Bone marrow (tissue), 2 donors: ENCODE data around the gene HRC.
"Not testable (repeated sequence)": the region's sequence is repeated elsewhere in the genome, so short reads cannot be mapped to it uniquely, and the experiment has no call there.

Experiments
- DNase-seq, 2 donors: peaks; one replicate each; lab custom pipeline; 2025; lab: John Stamatoyannopoulos, UW

Gene HRC, protein sequence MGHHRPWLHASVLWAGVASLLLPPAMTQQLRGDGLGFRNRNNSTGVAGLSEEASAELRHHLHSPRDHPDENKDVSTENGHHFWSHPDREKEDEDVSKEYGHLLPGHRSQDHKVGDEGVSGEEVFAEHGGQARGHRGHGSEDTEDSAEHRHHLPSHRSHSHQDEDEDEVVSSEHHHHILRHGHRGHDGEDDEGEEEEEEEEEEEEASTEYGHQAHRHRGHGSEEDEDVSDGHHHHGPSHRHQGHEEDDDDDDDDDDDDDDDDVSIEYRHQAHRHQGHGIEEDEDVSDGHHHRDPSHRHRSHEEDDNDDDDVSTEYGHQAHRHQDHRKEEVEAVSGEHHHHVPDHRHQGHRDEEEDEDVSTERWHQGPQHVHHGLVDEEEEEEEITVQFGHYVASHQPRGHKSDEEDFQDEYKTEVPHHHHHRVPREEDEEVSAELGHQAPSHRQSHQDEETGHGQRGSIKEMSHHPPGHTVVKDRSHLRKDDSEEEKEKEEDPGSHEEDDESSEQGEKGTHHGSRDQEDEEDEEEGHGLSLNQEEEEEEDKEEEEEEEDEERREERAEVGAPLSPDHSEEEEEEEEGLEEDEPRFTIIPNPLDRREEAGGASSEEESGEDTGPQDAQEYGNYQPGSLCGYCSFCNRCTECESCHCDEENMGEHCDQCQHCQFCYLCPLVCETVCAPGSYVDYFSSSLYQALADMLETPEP

DNA sequence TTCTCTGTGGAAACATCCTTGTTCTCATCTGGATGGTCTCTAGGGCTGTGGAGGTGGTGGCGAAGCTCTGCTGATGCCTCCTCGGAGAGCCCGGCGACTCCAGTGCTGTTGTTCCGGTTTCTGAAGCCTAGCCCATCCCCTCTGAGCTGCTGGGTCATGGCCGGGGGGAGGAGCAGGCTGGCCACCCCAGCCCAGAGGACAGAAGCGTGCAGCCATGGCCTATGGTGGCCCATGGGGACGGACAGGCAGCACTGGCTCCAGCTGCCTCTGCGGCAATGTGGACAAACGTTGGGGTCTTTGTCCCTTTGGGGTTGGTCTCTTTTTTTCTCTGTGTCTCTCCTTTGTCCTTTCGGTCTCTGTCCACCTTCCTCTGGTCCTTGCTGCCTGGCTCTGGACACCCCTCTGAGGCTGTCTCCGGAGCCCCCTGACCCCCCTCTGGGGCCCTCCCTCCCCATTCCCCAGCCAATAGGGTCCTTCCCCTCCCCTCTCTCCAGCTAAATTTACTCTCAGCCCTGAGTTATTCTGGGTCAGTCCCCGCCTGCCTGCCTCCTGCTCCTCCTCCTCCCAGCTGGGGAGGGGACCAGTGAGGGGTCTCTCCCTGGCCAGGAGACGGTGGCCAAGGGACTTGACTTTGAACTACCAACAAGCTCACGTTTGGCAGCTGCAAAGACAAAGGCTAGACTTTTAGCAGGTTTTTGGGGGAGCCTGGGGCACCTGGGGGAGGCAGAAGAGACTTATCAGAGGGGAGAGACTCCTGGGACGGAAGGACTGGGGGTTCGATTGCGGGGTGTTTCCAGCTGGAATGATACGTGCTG is at the start of gene HRC:
Gene HRC, minus strand, starts transcription at position 392 of the 815 bp plus-strand sequence. Its CDS starts 159 bp downstream, at position 233.
- no peak for DNase-seq

DNA sequence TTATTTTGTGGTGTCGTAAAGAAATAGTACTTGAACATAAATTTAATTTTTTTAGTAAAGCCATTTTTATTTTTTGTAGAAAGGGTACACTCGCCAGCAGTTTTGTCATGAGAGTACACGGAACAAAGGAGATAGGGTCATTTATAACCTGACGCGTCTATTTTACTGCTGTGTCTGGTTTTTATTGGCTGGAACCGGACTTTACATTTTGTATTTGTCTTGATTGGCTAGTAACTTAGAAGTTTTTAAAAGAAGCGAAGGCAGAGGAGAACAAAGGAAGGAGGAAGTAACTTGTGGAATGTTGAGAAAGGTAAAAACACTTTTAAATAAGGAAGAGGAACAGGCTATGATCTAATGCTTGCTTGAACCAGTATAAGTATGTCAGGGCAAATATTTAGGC is 45.8 kb upstream of the HRC start:
- no peak for DNase-seq

DNA sequence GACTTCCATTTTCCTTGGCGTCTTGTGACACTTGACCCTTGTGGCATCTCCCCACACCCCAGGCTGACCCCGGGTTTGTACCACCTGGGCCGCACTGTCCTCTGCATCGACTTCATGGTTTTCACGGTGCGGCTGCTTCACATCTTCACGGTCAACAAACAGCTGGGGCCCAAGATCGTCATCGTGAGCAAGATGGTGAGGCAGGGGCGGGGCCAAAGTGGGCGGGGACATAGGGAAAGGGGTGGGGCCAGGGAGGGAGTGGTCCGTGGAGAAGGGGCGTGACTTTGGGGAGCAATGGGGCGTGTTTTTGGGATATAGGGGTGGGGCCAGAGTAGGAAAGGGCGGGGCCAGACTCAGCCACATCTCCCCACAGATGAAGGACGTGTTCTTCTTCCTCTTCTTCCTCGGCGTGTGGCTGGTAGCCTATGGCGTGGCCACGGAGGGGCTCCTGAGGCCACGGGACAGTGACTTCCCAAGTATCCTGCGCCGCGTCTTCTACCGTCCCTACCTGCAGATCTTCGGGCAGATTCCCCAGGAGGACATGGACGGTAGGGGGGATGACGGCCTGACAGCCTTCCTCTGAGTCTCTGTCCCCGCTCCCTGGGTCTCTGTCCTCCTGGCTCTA is 45.2 kb upstream of the HRC start:
- DNase-seq, result no peak

DNA sequence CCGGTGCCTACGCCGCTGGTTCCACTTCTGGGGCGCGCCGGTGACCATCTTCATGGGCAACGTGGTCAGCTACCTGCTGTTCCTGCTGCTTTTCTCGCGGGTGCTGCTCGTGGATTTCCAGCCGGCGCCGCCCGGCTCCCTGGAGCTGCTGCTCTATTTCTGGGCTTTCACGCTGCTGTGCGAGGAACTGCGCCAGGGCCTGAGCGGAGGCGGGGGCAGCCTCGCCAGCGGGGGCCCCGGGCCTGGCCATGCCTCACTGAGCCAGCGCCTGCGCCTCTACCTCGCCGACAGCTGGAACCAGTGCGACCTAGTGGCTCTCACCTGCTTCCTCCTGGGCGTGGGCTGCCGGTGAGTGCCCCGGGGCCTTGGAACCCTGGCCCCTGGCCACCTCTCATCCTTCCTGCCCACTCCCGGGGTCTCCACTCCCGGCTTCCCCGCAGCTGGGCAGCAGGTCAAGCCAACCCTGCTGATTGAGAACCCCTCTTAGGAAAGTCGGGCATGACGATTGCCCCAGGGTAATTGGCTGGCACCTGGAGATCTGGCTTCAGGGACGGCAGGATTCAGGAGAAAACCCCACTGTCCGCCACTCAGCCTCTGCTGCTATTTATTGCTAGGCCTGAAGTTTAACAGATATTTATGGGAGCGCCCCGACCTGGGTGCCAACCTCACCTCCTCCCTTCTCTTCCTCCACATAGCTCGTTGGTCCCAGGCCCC is 41.5 kb upstream of the HRC start:
- DNase-seq, result no peak

DNA sequence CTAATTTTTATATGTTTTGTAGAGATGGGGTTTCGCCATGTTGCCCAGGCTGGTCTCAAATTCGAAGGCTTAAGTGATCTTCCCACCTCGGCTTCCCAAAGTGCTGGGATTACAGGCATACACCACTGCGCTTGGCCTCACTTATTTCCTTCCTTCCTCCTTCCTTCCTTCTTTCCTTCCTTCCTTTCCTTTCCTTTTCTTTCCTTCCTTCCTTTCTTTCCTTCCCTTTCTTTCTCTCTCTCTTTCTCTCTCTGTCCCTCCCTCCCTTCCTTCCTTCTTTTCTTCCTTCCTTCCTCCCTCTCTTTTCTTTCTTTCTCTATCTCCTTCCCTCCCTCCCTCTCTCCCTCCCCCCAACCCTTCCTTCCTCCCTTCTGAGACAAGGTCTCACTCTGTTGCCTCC is 39.2 kb upstream of the HRC start:
- no peak for DNase-seq

DNA sequence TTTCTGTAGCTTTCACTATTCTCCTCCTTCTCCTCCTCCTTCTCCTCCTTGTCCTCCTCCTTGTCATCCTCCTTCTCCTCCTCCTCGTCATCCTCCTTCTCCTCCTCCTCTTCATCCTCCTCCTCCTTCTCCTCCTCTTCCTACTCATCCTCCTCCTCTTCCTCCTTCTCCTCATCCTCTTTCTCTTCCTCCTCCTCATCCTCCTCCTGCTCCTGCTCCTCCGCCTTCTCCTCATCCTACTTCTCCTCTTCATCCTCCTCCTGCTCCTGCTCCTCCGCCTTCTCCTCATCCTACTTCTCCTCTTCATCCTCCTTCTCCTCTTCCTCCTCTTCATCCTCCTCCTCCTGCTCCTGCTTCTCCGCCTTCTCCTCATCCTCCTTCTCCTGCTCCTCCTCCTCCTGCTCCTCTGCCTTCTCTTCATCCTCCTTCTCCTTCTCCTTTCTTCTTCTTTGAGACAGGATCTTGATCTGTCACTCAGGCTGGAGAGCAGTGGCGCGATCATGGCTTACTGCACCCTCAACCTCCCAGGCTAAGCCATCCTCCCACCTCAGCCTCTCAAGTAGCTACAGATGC is 38.7 kb upstream of the HRC start:
- no peak for DNase-seq

DNA sequence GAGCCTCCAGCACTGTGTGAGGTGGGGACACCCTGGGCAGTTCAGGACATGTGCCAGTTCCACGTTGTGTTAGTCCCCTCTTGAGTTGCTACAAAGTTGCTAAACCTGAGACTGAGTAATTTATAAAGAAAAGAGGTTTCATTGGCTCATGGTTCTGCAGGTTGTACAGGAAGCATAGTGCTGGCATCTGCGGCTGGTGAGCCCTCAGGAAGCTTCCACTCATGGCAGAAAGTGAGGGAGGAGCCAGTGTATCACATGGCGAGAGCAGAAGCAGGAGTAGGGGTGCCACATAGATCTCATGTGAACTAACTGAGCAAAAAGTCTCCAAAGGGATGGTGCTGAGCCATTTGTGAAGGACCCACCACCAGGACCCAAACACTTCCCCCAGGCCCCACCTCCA is 35.6 kb upstream of the HRC start:
- DNase-seq, result no peak

DNA sequence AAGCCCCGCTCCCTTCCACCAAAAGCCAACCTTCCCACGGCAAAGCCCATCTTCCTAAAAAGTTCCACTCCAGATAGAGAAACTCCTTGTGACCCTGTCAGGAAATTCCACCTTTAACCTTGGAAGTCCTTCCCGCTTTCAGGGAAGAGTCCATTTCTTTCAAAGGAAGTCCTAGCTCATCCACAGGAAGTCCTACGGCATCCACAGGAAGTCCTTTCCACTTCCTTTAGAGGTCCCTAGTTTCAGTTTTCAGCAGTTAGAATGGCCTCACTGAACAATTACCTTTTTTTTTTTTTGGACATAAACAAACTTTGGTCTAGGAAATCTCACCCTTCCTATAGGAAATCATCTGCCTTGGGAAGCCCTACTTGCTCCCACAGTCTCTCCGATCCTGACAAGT is 34.1 kb upstream of the HRC start:
- no peak for DNase-seq

DNA sequence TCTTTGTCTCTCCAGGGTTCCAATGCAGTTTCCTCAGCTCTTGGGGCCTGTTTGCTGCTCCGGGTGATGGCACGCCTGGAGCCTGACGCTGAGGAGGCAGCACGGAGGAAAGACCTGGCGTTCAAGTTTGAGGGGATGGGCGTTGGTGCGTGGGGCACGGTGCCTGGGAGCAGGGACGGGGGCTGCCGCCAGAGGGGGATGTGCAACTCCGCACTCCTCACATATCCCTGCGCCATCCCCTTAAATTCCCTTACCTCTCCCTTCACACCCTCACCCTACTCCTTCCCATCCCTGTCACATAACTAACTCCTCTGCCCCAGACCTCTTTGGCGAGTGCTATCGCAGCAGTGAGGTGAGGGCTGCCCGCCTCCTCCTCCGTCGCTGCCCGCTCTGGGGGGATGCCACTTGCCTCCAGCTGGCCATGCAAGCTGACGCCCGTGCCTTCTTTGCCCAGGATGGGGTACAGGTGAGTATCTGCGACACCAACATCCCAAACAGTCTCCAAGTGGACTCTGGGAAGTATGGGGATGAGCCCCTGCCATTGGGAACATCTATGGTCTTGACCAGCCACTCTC is 33.5 kb upstream of the HRC start:
- no peak for DNase-seq

DNA sequence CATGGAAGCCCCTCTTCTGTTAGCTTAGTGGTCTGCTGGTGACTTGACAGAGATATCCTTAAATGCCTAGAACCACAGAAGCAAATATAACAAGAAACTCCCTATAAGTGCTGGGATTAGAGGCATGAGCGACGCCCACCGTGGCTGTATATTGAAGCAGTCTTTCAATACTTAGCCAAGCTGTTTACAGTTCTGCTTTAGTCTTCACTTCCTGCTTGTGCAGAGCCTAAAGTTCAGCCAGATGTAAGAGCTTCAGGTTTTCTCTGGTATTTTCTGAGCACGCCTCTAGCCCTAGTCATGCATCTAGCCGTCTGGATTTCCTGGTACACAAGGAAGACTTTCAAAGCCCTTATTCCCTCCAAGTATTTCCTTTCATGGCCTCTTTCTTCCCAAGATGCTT is 30.9 kb upstream of the HRC start:
- DNase-seq, result no peak

DNA sequence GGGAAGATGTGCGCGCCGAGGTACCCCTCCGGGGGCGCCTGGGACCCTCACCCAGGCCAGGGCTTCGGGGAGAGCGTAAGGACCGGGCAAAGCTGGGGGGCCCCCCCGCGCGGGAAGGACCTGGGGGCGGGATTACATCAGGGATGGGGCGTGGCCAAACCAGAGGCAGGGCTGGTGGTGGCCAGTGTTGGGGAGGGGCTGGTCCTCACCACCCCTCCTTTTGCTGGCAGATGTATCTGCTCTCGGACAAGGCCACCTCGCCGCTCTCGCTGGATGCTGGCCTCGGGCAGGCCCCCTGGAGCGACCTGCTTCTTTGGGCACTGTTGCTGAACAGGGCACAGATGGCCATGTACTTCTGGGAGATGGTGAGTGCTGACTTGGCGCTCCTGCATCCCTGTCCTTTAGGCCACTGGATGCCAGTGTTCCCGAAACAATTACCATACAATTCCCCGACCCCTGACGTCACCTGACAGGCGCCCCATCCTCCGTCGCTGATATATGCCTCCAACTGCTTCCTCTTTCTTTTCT is 27.7 kb upstream of the HRC start:
- DNase-seq, result no peak

DNA sequence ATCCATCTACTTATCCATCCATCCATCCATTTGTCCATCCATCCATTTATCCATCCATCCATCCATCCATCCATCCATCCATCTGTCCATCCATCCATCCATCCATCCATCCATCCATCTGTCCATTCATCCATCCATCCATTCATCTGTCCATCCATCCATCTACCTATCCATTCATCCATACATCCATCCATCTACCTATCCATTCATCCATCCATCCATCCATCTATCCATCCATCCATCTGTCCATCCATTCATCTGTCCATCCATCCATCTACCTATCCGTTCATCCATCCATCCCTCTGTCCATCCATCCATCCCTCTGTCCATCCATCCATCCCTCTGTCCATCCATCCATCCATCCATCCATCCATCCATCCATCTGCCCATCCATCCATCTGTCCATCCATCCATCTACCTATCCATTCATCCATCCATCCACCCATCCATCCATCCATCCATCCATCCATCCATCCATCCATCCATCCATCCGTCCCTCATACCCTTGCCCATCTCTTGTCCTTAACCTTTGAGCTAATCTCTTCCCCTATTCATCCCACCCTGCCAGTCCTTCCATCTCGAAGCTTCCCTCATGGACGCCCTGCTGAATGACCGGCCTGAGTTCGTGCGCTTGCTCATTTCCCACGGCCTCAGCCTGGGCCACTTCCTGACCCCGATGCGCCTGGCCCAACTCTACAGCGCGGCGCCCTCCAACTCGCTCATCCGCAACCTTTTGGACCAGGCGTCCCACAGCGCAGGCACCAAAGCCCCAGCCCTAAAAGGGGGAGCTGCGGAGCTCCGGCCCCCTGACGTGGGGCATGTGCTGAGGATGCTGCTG is 27.0 kb upstream of the HRC start:
- DNase-seq, result not testable (repeated sequence)

DNA sequence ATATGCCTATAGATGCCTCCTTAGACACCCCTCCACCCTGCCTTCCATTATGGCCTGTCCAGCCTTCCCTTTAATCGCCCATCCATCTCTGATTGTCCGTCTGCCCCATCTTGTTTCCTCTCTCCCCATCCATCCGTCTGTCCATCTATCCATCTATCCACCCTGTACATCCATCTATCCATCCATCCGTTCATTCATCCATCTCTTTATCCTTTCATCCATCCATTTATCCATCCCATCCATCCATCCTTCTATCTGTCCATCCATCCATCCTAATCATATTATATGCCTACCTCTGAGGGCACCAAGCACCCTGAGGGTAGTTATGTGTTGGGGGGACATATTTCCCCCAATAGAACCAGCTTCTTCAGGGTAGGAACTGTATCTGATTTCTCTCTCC is 25.5 kb upstream of the HRC start:
- no peak for DNase-seq

DNA sequence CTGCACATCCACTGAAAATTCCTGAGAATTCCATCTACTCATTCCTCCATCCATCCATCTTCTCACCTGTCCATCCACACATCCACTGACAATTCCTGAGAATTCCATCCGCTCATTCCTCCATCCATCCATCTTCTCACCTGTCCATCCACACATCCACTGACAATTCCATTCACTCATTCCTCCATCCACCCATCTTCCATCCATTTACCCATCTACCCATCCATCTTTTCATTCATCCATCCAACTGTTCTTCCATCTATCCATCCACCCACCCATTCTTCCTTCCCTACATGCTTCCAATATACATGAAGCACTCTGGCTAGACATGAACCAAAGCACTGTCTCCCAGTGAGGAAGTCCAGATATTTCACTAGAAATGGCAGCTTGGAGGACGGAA is 18.0 kb upstream of the HRC start:
- no peak for DNase-seq

DNA sequence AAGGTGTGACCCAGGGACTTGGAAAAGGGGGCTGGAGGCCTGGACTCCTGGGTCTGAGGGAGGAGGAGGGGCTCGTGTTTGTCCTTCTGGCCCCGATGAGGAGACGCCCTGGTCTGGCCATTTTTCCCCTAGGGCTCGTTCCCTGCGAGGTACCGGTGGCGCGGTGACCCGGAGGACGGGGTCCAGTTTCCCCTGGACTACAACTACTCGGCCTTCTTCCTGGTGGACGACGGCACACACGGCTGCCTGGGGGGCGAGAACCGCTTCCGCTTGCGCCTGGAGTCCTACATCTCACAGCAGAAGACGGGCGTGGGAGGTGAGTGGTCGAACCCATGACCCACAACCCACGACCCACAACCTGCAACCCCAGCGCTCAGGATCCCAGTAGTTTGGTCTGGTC is 13.2 kb upstream of the HRC start:
- DNase-seq, result no peak

DNA sequence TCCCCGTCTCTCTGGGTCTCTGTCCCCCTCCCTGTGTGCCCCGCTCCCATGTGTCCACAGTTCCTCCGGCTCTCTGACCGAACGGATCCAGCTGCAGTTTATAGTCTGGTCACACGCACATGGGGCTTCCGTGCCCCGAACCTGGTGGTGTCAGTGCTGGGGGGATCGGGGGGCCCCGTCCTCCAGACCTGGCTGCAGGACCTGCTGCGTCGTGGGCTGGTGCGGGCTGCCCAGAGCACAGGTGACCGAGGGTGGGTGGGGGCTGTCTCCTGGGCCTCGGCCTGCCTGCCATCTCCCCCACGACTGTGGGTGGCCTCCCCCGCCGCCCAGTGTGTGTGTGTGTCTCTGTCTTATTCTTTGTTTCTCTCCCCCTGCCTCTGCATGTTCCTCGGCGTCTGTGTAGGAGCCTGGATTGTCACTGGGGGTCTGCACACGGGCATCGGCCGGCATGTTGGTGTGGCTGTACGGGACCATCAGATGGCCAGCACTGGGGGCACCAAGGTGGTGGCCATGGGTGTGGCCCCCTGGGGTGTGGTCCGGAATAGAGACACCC is 12.7 kb upstream of the HRC start:
- no peak for DNase-seq

DNA sequence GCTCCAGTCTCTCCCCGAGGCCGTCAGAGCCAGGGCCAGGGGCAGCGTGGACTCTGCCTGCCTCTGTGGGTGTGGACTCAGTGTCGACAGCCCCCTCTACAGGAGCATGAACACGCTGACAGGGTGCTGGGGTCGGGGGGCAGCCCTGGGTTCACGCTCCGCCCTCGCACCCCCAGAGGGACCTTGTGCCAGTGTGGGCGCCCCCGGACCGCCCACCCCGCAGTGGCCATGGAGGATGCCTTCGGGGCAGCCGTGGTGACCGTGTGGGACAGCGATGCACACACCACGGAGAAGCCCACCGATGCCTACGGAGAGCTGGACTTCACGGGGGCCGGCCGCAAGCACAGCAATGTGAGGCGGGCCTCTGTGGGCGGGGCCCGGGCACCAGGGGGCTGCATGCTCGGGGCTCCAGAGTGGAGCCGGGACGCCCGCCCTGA is 10.7 kb upstream of the HRC start:
- no peak for DNase-seq

DNA sequence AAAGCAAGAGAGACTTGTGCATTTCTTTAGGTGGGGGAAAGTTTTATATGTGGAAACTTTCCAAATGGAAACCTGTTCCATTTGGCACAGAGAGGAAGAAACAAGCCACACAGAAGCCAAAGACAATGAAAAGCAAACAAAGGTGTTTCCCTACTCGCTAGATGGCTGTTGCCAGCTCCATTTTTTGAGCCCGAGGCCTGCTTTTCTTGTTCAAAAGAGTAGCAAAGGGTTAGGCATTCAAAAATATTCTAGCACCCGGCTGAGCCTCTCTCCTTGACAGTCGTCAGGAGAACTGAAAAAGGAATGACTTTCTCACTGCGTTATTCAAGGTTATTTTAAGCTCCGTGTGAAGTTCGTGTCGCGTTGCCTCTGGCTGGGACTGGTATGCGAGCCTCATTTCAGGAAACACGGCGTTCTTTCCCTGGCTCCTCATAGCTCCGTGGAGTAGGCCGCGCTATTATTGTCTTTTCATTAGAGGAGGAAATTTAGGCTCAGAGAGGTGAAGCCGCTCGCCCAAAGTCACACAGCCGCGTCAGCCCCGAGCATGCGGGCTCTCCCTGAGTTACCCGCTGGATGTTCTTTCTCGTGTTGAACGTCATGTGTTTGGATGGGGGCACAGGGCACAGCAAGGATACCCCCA is 10.0 kb upstream of the HRC start:
- DNase-seq, result no peak

DNA sequence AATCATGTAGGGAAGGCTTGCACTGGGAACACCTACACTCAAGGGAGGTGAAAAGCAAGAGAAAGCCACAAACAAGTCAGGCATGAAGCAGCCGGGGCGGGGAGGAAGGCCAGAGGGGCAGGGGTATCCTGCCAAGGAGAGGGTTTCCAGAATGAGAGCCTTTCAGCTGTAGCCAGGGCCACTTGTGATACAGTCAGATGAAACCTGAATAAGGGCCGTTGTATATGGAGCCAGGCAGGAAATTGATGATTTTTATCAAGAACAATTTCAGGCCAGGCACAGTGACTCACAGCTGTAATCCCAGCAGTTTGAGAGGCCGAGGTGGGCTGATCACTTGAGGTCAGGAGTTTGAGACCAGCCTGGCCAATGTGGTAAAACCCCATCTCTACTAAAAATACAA is 6.8 kb upstream of the HRC start:
- DNase-seq, result no peak
